ENCODE results near the gene QPCT. TPM values are rescaled to one million over a fixed set of nuclear protein-coding genes. Genes with fewer than 3 reads are reported as not detected.
A peak's percentile ranks its signal among the peaks of the same experiment; 100 is the strongest.

The QPCT gene
- total RNA-seq, 1 experiment from 2014 or later = not detected

DNA sequence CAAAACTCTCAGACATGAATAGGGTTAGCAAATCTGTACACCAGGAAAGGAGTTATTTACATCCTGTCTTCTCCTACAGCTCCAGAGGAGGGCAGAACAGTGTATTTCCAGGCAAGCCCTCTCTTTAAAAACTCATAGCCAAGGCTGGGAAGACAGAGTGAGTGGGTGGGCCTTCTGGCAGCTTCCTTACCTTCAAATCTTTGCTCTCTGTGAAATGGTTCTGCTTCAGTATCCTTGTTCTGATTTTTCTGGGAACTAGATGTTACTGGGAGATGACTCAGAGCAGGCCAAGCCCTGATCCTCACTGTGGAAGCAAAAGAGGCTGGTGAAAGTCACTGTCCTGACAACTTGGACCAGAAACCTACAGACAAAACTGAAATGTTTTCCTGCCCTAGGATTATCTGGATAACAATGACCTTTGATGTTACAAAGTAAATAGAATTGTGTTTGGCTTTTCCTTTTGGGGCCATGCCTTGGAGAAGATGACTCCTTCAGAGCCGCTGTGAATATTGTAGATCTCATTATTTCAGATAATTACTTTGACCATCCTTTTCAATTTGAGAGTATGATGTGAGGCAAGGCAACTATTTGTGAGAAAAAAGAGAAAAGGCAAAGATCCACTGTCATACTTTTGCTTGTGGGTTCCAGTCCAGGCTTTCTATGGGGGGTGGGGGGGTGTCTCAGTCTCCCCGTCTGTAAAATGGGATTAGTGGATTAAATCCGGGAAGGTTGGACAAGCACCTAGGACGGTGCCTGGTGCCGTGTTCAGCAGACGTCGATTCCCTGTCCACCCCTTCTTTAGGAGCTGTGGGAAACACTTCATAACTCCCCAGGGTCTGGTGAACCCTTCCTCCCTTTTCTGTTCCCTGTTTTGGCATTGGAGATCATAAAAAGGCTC, 644 bp upstream of the QPCT start:
- Histone ChIP-seq H3K56ac (ENCODE audit: insufficient read length, low read depth, low read length) (no peak overlapping the region), H3K9me3 (ENCODE audit: control insufficient read depth, low read depth, low read length) (no peaks in the 10 kb centered on the region), H2BK5ac (ENCODE audit: insufficient read length, low read length) (no peak overlapping the region), H3K14ac (ENCODE audit: insufficient read depth, low read length) (no peak overlapping the region), H3K27me3 (ENCODE audit: insufficient read depth, low read length) (no peaks in the 10 kb centered on the region), H3K18ac (ENCODE audit: insufficient read length, low read depth, low read length) (no peak overlapping the region), H3T11ph (ENCODE audit: low read length) (no peak overlapping the region), H2BK120ac (ENCODE audit: low read depth, low read length, poor library complexity, severe bottlenecking) (no peak overlapping the region), H3K23ac (ENCODE audit: insufficient read length, low read depth, low read length) (no peak overlapping the region), H2AK5ac (ENCODE audit: insufficient read length, low read length) (no peak overlapping the region), H2BK20ac (ENCODE audit: low read depth, low read length, poor library complexity, severe bottlenecking) (no peak overlapping the region), H3K23me2 (ENCODE audit: insufficient read length, low read depth, low read length, poor library complexity, severe bottlenecking) (no peaks in the 10 kb centered on the region), H3K9ac (ENCODE audit: extremely low read depth, insufficient read length, low read length) (no peak overlapping the region), H3K79me2 (ENCODE audit: insufficient read depth, low read length) (no peaks in the 10 kb centered on the region), H4K91ac (ENCODE audit: insufficient read length, low read depth, low read length) (no peak overlapping the region), H2AFZ (ENCODE audit: low read length) (no peak overlapping the region), H4K20me1 (ENCODE audit: control insufficient read depth, insufficient read depth, insufficient read length) (no peaks in the 10 kb centered on the region), H2BK12ac (ENCODE audit: insufficient read length, low read depth, low read length) (no peak overlapping the region), H4K8ac (replicated peaks; ENCODE audit: insufficient read length, low read depth, low read length) (no peak overlapping the region), H3K4me1 (ENCODE audit: insufficient read depth, low read length) (0 out of 2 replicates have a peak, but pooled peaks cover 2% of the 10 kb centered on the region), H3K79me1 (ENCODE audit: insufficient read depth, low read depth, low read length, poor library complexity, severe bottlenecking) (no peaks in the 10 kb centered on the region), H4K5ac (ENCODE audit: insufficient read length, low read depth, low read length) (no peak overlapping the region), H2BK15ac (ENCODE audit: low read depth, low read length) (no peak overlapping the region), H3K4me2 (ENCODE audit: insufficient read depth, insufficient read length, low read length) (peak overlapping the region; percentile 57), H3K4ac (ENCODE audit: low read depth, low read length) (no peak overlapping the region), H3K27ac (ENCODE audit: insufficient read length, low read depth, low read length) (no peak overlapping the region)
- Mint-ChIP-seq H3K9me3 (no peaks in the 10 kb centered on the region), H3K27ac (no peak overlapping the region), H3K4me1 (peaks cover 20 to 22% of the 10 kb centered on the region in 2 experiments), H3K36me3 (ENCODE audit: insufficient read depth in 1 of 3, low read depth in 3 of 3) (no peaks in the 10 kb centered on the region; a peak in 1 of 7 replicates), H3K27me3 (ENCODE audit: low read depth) (no peaks in the 10 kb centered on the region; the same call in 1 of the 2 replicates), H3K4me3 (no peak overlapping the region)
- TF ChIP-seq CTCF (conservative IDR thresholded peaks at IDR 0.05) = peak; percentile 53; the same call in 2 of the 3 replicates
- no peak for DNase-seq
- no CpG with 5 or more reads among the region's 7 CpGs for WGBS (ENCODE audit: extremely low coverage, insufficient read length, low lambda C conversion rate)

Measured in H9 (cell line).